Fibroblast of mammary gland (primary cell): Measurements from ENCODE around the gene TRAF5.
"Not testable (repeated sequence)": the region's sequence is repeated elsewhere in the genome, so short reads cannot be mapped to it uniquely, and the experiment has no call there.

ENCODE experiments used
- DNase-seq: peaks from one replicate; pipeline ENCODE4 v3.0.0-alpha.2; 2010; ENCODE audit warnings: low read depth
- H3K4me3 ChIP-seq: 2 replicates; pipeline ENCODE4 v1.5.1; 2011; ENCODE audit warnings: low read depth, mild to moderate bottlenecking, low read length, moderate library complexity; ENCODE audit not compliant: control insufficient read depth
- TF ChIP-seq, protein P1 (sequence below): conservative IDR thresholded peaks from 2 replicates; pipeline ENCODE4 v1.5.1; 2011; ENCODE audit warnings: low read depth, low read length, inconsistent platforms; ENCODE audit not compliant: control insufficient read depth, insufficient read depth

TRAF5 gene

GRCh38 chr1:211349741-211350140 lies 23.1 kb downstream of the TRAF5 start:
- TF ChIP-seq, protein P1, sequence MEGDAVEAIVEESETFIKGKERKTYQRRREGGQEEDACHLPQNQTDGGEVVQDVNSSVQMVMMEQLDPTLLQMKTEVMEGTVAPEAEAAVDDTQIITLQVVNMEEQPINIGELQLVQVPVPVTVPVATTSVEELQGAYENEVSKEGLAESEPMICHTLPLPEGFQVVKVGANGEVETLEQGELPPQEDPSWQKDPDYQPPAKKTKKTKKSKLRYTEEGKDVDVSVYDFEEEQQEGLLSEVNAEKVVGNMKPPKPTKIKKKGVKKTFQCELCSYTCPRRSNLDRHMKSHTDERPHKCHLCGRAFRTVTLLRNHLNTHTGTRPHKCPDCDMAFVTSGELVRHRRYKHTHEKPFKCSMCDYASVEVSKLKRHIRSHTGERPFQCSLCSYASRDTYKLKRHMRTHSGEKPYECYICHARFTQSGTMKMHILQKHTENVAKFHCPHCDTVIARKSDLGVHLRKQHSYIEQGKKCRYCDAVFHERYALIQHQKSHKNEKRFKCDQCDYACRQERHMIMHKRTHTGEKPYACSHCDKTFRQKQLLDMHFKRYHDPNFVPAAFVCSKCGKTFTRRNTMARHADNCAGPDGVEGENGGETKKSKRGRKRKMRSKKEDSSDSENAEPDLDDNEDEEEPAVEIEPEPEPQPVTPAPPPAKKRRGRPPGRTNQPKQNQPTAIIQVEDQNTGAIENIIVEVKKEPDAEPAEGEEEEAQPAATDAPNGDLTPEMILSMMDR: no peak
- no peak overlapping the region for H3K4me3 ChIP-seq
- DNase-seq: no peak

DNA sequence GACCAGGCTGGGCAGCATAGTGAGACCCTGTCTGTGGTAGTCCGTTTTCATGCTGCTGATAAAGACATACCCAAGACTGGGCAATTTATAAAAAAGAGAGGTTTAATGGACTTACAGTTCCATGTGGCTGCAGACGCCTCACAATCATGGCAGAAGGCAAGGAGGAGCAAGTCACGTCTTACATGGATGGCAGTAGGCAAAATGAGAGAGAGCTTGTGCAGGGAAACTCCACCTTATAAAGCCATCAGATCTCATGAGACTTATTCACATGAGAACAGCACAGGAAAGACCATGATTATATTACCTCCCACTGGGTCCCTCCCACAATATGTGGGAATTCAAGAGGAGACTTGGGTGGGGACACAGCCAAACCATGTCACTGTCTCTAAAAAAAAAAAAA lies 25.4 kb downstream of the TRAF5 start:
- H3K4me3 ChIP-seq, DNase-seq: not testable (repeated sequence)

DNA sequence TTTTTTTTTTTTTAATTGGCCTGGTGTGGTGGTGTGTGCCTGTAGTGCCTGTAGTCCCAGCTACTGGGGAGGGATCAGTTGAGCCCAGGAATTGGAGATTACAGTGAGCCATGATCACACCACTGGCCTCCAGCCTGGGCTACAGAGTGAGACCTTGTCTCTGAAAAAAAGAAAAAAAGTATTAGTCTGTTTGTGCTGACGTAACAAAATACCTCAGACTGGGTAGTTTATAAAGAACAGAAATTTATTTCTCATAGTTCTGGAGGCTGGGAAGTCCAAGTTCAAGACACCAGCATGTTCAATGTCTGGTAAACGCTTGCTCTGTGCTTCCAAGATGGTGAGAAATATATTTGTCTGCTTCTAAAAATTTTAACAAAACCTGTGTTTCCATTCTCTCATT lies 25.8 kb downstream of the TRAF5 start:
- TF ChIP-seq, protein P1: no peak
- no peak overlapping the region for H3K4me3 ChIP-seq

GRCh38 chr1:211352985-211353515 lies 26.4 kb downstream of the TRAF5 start:
- H3K4me3 ChIP-seq: no peak overlapping the region
- DNase-seq: no peak

More for the DNA sequence above, 25.8 kb downstream of the TRAF5 start:
- no peak for DNase-seq

GRCh38 chr1:211353562-211354212 lies 27.1 kb downstream of the TRAF5 start:
- TF ChIP-seq, protein P1: no peak
- DNase-seq: no peak
- H3K4me3 ChIP-seq: no peak overlapping the region

More at GRCh38 chr1:211352985-211353515, 26.4 kb downstream of the TRAF5 start:
- TF ChIP-seq, protein P1: peak; percentile 85

- TF ChIP-seq, protein P1: no peak
- DNase-seq: no peak
Observed at GRCh38 chr1:211355873-211356272, 29.2 kb downstream of the TRAF5 start.

GRCh38 chr1:211356723-211357407 lies 30.2 kb downstream of the TRAF5 start:
- peak; percentile 84 for DNase-seq
- no peak overlapping the region for H3K4me3 ChIP-seq
- TF ChIP-seq, protein P1: no peak

More at GRCh38 chr1:211355873-211356272, 29.2 kb downstream of the TRAF5 start:
- no peak overlapping the region for H3K4me3 ChIP-seq
